Measurements from ENCODE around the gene DNAJC30.

The DNAJC30 gene

DNA sequence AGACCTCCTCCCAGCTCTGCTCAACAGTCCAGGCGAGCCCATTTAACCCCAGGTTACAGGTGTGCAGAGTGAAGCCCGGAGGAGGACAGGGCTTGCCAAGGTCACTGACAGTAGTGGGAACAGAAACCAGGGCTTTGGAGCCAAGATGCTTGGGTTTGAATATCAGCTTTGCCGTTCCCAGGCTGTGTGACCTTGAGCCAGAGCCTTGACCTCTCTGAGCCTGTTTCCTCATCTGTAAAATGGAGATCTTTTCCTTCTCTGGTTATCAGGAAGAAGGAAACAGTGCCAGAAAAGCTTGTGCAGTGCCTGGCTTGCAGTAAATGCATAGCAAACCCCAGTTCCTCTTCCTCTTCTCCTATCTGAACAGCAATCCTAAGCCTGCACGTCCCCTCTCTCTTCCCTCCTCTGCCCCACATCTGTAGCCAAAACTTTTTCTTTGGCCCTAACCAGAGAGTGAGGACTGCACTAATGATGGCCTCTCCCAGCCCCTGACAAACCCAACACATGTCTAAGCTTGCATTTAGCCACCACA is 37.5 kb downstream of the DNAJC30 start:
- H3K79me2 ChIP-seq (ENCODE audit: control insufficient read depth, low read length), result no peaks in the 10 kb centered on the region
- no peaks in the 10 kb centered on the region for H3K9me2 ChIP-seq (replicated peaks; ENCODE audit: control insufficient read depth, low read length)
- 0 out of 2 replicates have a peak, but pooled peaks cover 3% of the 10 kb centered on the region for H4K20me1 ChIP-seq (ENCODE audit: control insufficient read depth, insufficient read depth, low read depth, low read length)
- no peaks in the 10 kb centered on the region for H3K36me3 ChIP-seq (ENCODE audit: control insufficient read depth, low read length)
- H3K9me3 ChIP-seq (ENCODE audit: control insufficient read depth, insufficient read depth, low read length), result peaks cover 4% of the 10 kb centered on the region; the same call in 1 of the 2 replicates
- no peak overlapping the region for H3K4me2 ChIP-seq (ENCODE audit: low read length)
- no peak overlapping the region for H3K27ac ChIP-seq (ENCODE audit: low read depth, low read length)
- TF ChIP-seq, protein P1, sequence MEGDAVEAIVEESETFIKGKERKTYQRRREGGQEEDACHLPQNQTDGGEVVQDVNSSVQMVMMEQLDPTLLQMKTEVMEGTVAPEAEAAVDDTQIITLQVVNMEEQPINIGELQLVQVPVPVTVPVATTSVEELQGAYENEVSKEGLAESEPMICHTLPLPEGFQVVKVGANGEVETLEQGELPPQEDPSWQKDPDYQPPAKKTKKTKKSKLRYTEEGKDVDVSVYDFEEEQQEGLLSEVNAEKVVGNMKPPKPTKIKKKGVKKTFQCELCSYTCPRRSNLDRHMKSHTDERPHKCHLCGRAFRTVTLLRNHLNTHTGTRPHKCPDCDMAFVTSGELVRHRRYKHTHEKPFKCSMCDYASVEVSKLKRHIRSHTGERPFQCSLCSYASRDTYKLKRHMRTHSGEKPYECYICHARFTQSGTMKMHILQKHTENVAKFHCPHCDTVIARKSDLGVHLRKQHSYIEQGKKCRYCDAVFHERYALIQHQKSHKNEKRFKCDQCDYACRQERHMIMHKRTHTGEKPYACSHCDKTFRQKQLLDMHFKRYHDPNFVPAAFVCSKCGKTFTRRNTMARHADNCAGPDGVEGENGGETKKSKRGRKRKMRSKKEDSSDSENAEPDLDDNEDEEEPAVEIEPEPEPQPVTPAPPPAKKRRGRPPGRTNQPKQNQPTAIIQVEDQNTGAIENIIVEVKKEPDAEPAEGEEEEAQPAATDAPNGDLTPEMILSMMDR (IDR thresholded peaks at IDR 0.05; ENCODE audit: low read depth, low read length, poor library complexity, severe bottlenecking), result no peak
- no peak for TF ChIP-seq EZH2phosphoT487 (IDR thresholded peaks at IDR 0.05; ENCODE audit: borderline replicate concordance, low read length)
- H3F3A ChIP-seq (ENCODE audit: control insufficient read depth, insufficient read depth), result no peaks in the 10 kb centered on the region
- peaks cover 64% of the 10 kb centered on the region for H3K27me3 ChIP-seq (ENCODE audit: control insufficient read depth, low read length)
- no peak overlapping the region for H3K4me3 ChIP-seq (ENCODE audit: low read length)
- H3K4me1 ChIP-seq (ENCODE audit: control insufficient read depth, low read length), result peaks cover 5% of the 10 kb centered on the region

DNA sequence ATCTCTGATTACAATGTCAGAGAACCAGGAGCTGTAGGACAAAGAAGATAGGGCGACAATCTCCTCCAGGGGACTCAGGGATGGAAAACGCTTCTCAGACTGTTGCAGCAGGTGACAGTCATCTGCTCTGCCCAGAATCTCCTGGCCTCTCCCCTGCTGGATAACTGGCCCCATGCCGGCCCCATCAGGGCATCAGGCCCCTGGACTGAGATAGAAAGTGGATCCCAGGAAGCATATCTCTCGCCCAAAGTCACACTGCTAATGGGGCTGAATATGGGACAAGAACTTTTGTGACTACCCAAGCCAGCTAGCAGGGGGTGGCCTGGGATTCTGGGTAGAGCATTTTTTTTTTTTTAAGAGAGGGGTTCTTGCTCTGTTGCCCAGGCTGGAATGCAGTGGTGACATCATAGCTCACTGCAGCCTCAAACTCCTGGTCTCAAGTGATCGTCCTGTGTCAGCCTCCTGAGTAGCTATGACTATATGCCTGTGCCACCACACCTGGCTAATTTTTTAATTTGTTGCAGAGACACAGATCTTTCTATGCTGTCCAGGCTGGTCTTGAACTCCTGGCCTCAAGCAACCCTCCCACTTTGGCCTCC is 38.5 kb downstream of the DNAJC30 start:
- Histone ChIP-seq H3F3A (ENCODE audit: control insufficient read depth, insufficient read depth) (no peaks in the 10 kb centered on the region), H3K9me3 (ENCODE audit: control insufficient read depth, insufficient read depth, low read length) (peaks cover 4% of the 10 kb centered on the region; the same call in 1 of the 2 replicates), H3K4me3 (ENCODE audit: low read length) (no peak overlapping the region), H3K27me3 (ENCODE audit: control insufficient read depth, low read length) (peaks cover 55% of the 10 kb centered on the region), H3K4me2 (ENCODE audit: low read length) (no peak overlapping the region), H3K4me1 (ENCODE audit: control insufficient read depth, low read length) (peaks cover 5% of the 10 kb centered on the region), H3K9me2 (replicated peaks; ENCODE audit: control insufficient read depth, low read length) (no peaks in the 10 kb centered on the region), H4K20me1 (ENCODE audit: control insufficient read depth, insufficient read depth, low read depth, low read length) (0 out of 2 replicates have a peak, but pooled peaks cover 3% of the 10 kb centered on the region), H3K27ac (ENCODE audit: low read depth, low read length) (no peak overlapping the region), H3K79me2 (ENCODE audit: control insufficient read depth, low read length) (no peaks in the 10 kb centered on the region), H3K36me3 (ENCODE audit: control insufficient read depth, low read length) (no peaks in the 10 kb centered on the region)
- TF ChIP-seq, protein P1 (IDR thresholded peaks at IDR 0.05; ENCODE audit: low read depth, low read length, poor library complexity, severe bottlenecking), result no peak
- TF ChIP-seq EZH2phosphoT487 (IDR thresholded peaks at IDR 0.05; ENCODE audit: borderline replicate concordance, low read length), result no peak

DNA sequence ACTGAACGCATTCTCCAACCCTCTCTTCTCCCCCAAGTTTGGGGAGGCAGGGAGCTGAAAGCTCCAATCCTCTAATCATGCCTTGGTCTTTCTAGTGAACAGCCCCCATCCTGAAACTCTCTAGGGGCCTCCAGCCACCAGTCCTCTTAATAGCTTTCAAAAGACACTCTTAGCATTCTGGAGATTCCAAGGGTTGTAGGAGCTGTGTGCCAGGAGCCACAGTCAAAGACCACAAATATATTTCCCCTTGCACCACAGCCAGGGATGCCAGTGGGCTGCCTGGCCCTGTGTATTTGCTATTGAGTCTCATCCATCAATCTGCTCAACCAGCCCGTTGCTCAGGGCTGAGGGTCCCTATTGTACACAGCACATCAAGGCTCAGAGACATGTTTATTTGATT is 40.4 kb downstream of the DNAJC30 start:
- Histone ChIP-seq H3K4me3 (ENCODE audit: low read length) (no peak overlapping the region), H3K27ac (ENCODE audit: low read depth, low read length) (no peak overlapping the region), H3K4me2 (ENCODE audit: low read length) (no peak overlapping the region), H3K27me3 (ENCODE audit: control insufficient read depth, low read length) (peaks cover 36% of the 10 kb centered on the region), H3K4me1 (ENCODE audit: control insufficient read depth, low read length) (peaks cover under 1% of the 10 kb centered on the region), H3F3A (ENCODE audit: control insufficient read depth, insufficient read depth) (no peaks in the 10 kb centered on the region), H3K79me2 (ENCODE audit: control insufficient read depth, low read length) (no peaks in the 10 kb centered on the region), H3K36me3 (ENCODE audit: control insufficient read depth, low read length) (no peaks in the 10 kb centered on the region), H3K9me2 (replicated peaks; ENCODE audit: control insufficient read depth, low read length) (no peaks in the 10 kb centered on the region), H4K20me1 (ENCODE audit: control insufficient read depth, insufficient read depth, low read depth, low read length) (0 out of 2 replicates have a peak, but pooled peaks cover 3% of the 10 kb centered on the region), H3K9me3 (ENCODE audit: control insufficient read depth, insufficient read depth, low read length) (peaks cover 4% of the 10 kb centered on the region; the same call in 1 of the 2 replicates)
- TF ChIP-seq, protein P1 (IDR thresholded peaks at IDR 0.05; ENCODE audit: low read depth, low read length, poor library complexity, severe bottlenecking), result no peak
- no peak for TF ChIP-seq EZH2phosphoT487 (IDR thresholded peaks at IDR 0.05; ENCODE audit: borderline replicate concordance, low read length)

Measured in DOHH2 (cell line).